ENCODE measurements around the gene CAMK1D. TPM values are rescaled to one million over a fixed set of nuclear protein-coding genes. Genes with fewer than 3 reads are reported as not detected.

Gene CAMK1D
- polyA plus RNA-seq, 1 experiment, result 1.1 TPM

DNA sequence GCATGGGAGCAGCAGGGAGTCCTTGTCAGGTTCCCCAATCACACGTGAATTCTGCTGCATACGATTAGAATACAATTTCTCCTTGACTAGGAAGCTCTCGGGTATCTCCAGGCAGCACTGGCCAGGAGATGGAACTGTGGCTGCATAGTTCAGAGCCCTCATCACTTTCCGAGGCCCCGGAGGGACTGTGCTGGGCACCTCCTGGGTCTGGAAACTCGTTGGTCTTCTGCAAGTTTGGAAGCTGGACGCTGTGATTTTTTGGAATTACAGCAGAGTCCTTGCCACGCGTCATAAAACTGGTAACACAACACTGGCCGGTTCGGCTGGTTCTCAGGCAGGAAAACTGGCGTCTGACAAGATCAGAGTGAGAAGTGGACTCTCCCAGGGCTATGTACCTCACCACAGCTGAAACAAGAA, 436.1 kb downstream of the CAMK1D start:
- Histone ChIP-seq H3K36me3 (ENCODE audit: control insufficient read depth, insufficient read depth, low read length) (no peaks in the 10 kb centered on the region), H3K4me3 (ENCODE audit: low read depth, low read length) (no peak overlapping the region), H3K27me3 (ENCODE audit: control insufficient read depth, insufficient read depth, low read length) (no peaks in the 10 kb centered on the region)
- TF ChIP-seq, protein P1, sequence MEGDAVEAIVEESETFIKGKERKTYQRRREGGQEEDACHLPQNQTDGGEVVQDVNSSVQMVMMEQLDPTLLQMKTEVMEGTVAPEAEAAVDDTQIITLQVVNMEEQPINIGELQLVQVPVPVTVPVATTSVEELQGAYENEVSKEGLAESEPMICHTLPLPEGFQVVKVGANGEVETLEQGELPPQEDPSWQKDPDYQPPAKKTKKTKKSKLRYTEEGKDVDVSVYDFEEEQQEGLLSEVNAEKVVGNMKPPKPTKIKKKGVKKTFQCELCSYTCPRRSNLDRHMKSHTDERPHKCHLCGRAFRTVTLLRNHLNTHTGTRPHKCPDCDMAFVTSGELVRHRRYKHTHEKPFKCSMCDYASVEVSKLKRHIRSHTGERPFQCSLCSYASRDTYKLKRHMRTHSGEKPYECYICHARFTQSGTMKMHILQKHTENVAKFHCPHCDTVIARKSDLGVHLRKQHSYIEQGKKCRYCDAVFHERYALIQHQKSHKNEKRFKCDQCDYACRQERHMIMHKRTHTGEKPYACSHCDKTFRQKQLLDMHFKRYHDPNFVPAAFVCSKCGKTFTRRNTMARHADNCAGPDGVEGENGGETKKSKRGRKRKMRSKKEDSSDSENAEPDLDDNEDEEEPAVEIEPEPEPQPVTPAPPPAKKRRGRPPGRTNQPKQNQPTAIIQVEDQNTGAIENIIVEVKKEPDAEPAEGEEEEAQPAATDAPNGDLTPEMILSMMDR (IDR thresholded peaks at IDR 0.05; ENCODE audit: insufficient read depth, low read depth, low read length), result no peak
- DNase-seq (ENCODE audit: low read depth), result no peak
- ChIA-PET CTCF (no interaction called here), POLR2A (no interaction called here)

DNA sequence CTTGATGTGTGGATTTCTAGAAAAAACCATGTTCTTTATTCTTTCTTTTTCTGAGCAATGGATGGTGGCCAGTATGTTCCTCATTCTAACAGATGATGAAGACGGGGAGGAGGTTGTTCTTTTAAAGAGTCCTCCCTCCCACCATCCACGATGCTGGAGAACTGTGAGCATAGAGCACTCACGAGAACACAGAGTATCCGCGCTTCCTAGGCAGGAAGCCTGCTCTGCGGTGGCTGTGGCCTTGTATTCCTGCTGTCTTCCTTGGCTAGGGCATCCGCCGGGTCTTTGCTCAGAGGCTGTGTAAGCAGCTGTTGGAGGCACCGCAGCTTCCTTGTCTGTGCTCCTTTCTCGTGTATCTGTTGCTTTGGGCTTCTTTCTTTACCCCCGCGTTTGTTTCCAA, 437.9 kb downstream of the CAMK1D start:
- Histone ChIP-seq H3K27me3 (ENCODE audit: control insufficient read depth, insufficient read depth, low read length) (no peaks in the 10 kb centered on the region), H3K36me3 (ENCODE audit: control insufficient read depth, insufficient read depth, low read length) (no peaks in the 10 kb centered on the region), H3K4me3 (ENCODE audit: low read depth, low read length) (no peak overlapping the region)
- ChIA-PET POLR2A (no interaction called here), CTCF (no interaction called here)
- TF ChIP-seq, protein P1 (IDR thresholded peaks at IDR 0.05; ENCODE audit: insufficient read depth, low read depth, low read length), result no peak
- no peak for DNase-seq (ENCODE audit: low read depth)

DNA sequence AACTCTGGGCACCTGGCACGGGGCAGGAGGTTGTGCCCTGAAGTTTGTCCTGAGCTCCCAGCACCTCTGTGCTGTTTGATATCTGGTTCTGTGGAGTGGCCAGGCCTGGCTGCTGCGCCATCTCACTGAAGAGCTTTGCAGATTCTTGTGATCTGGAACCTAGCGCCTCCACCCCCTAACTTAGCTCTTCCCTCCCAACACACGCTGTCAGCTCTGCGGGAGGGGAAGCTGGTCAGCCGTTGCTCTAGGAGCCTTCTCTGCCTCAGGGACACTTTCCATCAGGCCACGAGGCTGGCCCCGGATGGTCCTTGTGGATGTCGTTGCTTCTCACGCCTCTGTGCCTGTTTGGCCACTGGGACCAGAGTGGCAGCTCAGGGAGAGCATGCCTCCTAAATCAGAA, 438.9 kb downstream of the CAMK1D start:
- CTCF ChIA-PET, result no interaction called here
- POLR2A ChIA-PET, result no interaction called here

DNA sequence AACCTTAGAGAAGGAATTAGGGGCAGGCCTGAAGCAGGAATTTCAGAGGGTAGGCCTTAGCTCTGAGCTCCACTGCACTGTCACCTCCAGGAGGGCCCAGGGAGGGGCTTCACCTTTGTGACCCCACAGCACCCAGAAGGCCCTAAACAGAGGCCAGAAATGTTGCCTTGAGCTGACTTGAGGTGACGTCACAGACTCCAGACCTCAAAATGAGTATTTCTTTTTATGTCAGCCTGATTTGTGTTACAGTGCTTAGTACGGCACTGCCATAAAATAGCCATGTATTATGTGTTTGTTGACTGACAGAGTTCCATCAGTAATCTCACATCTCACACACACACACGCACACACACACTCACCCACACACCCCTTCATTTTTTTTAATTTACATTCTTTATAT, 440.9 kb downstream of the CAMK1D start:
- TF ChIP-seq, protein P1 (IDR thresholded peaks at IDR 0.05; ENCODE audit: insufficient read depth, low read depth, low read length), result no peak
- ChIA-PET POLR2A (no interaction called here), CTCF (no interaction called here)
- H3K36me3 ChIP-seq (ENCODE audit: control insufficient read depth, insufficient read depth, low read length), result no peaks in the 10 kb centered on the region
- H3K27me3 ChIP-seq (ENCODE audit: control insufficient read depth, insufficient read depth, low read length), result no peaks in the 10 kb centered on the region
- no peak overlapping the region for H3K4me3 ChIP-seq (ENCODE audit: low read depth, low read length)
- no peak for DNase-seq (ENCODE audit: low read depth)

More for the DNA sequence above, 438.9 kb downstream of the CAMK1D start:
- DNase-seq (ENCODE audit: low read depth), result no peak
- no peak overlapping the region for H3K4me3 ChIP-seq (ENCODE audit: low read depth, low read length)
- TF ChIP-seq, protein P1 (IDR thresholded peaks at IDR 0.05; ENCODE audit: insufficient read depth, low read depth, low read length), result no peak
- H3K27me3 ChIP-seq (ENCODE audit: control insufficient read depth, insufficient read depth, low read length), result no peaks in the 10 kb centered on the region
- H3K36me3 ChIP-seq (ENCODE audit: control insufficient read depth, insufficient read depth, low read length), result no peaks in the 10 kb centered on the region

DNA sequence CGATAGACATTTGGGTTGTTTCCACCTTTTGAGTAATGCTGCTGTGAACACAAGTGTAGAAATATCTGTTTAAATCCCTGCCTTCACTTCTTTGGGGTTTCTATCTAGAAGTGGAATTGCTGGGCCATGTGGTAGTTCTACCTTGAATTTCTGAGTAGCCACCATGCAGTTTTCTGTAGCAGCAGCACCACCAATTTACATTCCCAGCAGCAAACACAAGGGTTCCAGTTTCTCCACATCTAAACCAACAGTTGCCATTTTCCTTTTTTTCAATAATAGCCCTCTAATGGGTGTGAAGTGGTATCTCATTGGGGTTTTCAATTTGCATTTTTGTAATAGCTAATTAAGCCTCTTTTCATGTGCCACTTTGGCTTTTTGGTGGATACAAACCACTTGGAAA, 442.4 kb downstream of the CAMK1D start:
- ChIA-PET CTCF (no interaction called here), POLR2A (no interaction called here)
- Histone ChIP-seq H3K36me3 (ENCODE audit: control insufficient read depth, insufficient read depth, low read length) (no peaks in the 10 kb centered on the region), H3K27me3 (ENCODE audit: control insufficient read depth, insufficient read depth, low read length) (no peaks in the 10 kb centered on the region), H3K4me3 (ENCODE audit: low read depth, low read length) (no peak overlapping the region)
- TF ChIP-seq, protein P1 (IDR thresholded peaks at IDR 0.05; ENCODE audit: insufficient read depth, low read depth, low read length), result no peak
- no peak for DNase-seq (ENCODE audit: low read depth)
